CD14-positive monocyte (primary cell): ENCODE measurements around the gene PCGF1. TPM values are rescaled to one million over a fixed set of nuclear protein-coding genes. Genes with fewer than 3 reads are reported as not detected.

ENCODE experiments used
- DNase-seq, 3 donors: peaks; one replicate each; pipeline ENCODE4 v3.0.0-alpha.2; 2011 to 2022
- H2AFZ ChIP-seq: 2 replicates; pipeline ENCODE4 v1.6.0; 2012; ENCODE audit warnings: mild to moderate bottlenecking, low read depth, low read length, inconsistent platforms; ENCODE audit not compliant: insufficient read depth, poor library complexity, severe bottlenecking
- H3K27ac ChIP-seq, 2 donors: 1 replicate in 1 of 2; 2 replicates in 1 of 2; pipeline ENCODE4 v1.5.1; 2012 to 2013; ENCODE audit warnings: low read length in 2 of 2, control low read depth in 1 of 2, inconsistent platforms in 1 of 2, low read depth in 1 of 2, mild to moderate bottlenecking in 1 of 2
- H3K27me3 ChIP-seq, 2 donors: one replicate each; pipeline versions ENCODE4 v1.6.0 to v1.6.1; 2011 to 2013; ENCODE audit warnings: low read length in 2 of 2; ENCODE audit not compliant: control insufficient read depth in 2 of 2, insufficient read depth in 2 of 2
- H3K36me3 ChIP-seq, 2 donors: replicated peaks in 1 of 2; 1 replicate in 1 of 2; 2 replicates in 1 of 2; pipeline versions ENCODE4 v1.5.1 to v1.6.1; 2012 to 2013; ENCODE audit warnings: low read length in 2 of 2, control low read depth in 1 of 2, inconsistent platforms in 1 of 2, mild to moderate bottlenecking in 1 of 2; ENCODE audit not compliant: insufficient read depth in 2 of 2, control insufficient read depth in 1 of 2
- H3K4me1 ChIP-seq, 2 donors: 1 replicate in 1 of 2; 2 replicates in 1 of 2; pipeline versions ENCODE4 v1.5.1 to v1.6.1; 2012 to 2013; ENCODE audit warnings: low read length in 2 of 2, control low read depth in 1 of 2, inconsistent platforms in 1 of 2, mild to moderate bottlenecking in 1 of 2, moderate library complexity in 1 of 2; ENCODE audit not compliant: insufficient read depth in 2 of 2, control insufficient read depth in 1 of 2
- H3K4me2 ChIP-seq: replicated peaks from 2 replicates; pipeline ENCODE3; 2012; ENCODE audit warnings: low read length, moderate library complexity, mild to moderate bottlenecking; ENCODE audit not compliant: poor library complexity, severe bottlenecking; ENCODE audit errors: extremely low read depth
- H3K4me3 ChIP-seq, 3 experiments: fragments of 200-600 bp in 1 of 3; sonication (generic) in 1 of 3; replicated peaks in 1 of 3; 1 replicate in 2 of 3; 2 replicates in 1 of 3; pipeline ENCODE4 v1.5.1; 2011 to 2013; ENCODE audit warnings: low read length in 3 of 3, mild to moderate bottlenecking in 3 of 3, control low read depth in 2 of 3, low read depth in 2 of 3, inconsistent platforms in 1 of 3, moderate library complexity in 1 of 3
- H3K79me2 ChIP-seq: 2 replicates; pipeline ENCODE4 v1.6.0; 2012; ENCODE audit warnings: mild to moderate bottlenecking, control low read depth, inconsistent platforms, low read length, moderate library complexity; ENCODE audit not compliant: insufficient read depth
- H3K9ac ChIP-seq: 2 replicates; pipeline ENCODE4 v1.6.0; 2017; ENCODE audit warnings: low read length, mild to moderate bottlenecking; ENCODE audit not compliant: insufficient read depth, poor library complexity, severe bottlenecking
- H3K9me3 ChIP-seq, 2 donors: replicated peaks in 1 of 2; 1 replicate in 1 of 2; 2 replicates in 1 of 2; pipeline versions ENCODE4 v1.5.1 to v1.6.1; 2012 to 2013; ENCODE audit warnings: low read length in 2 of 2, control low read depth in 1 of 2; ENCODE audit not compliant: control insufficient read depth in 1 of 2, insufficient read depth in 1 of 2
- H4K20me1 ChIP-seq: 2 replicates; pipeline ENCODE4 v1.6.0; 2012; ENCODE audit warnings: mild to moderate bottlenecking, low read length, control low read depth, moderate library complexity; ENCODE audit not compliant: insufficient read depth
- H3K27ac Mint-ChIP-seq, 7 donors: one replicate each; pipeline ENCODE4 v1.8.0; 2020; ENCODE audit warnings: mild to moderate bottlenecking in 7 of 7, mixed read lengths in 7 of 7, moderate library complexity in 6 of 7, inconsistent platforms in 2 of 7
- H3K27me3 Mint-ChIP-seq, 3 donors: one replicate each; pipeline ENCODE4 v1.8.0; 2021 to 2022; ENCODE audit warnings: low read depth in 3 of 3, mild to moderate bottlenecking in 3 of 3, mixed read lengths in 3 of 3, moderate library complexity in 3 of 3, inconsistent platforms in 1 of 3
- H3K36me3 Mint-ChIP-seq, 2 donors: one replicate each; pipeline ENCODE4 v1.8.0; 2020; ENCODE audit warnings: mixed read lengths in 2 of 2, inconsistent platforms in 1 of 2, mild to moderate bottlenecking in 1 of 2
- H3K4me1 Mint-ChIP-seq: one replicate; pipeline ENCODE4 v1.8.0; 2020; ENCODE audit warnings: mild to moderate bottlenecking, mixed read lengths
- H3K4me3 Mint-ChIP-seq, 2 donors: one replicate each; pipeline ENCODE4 v1.8.0; 2020; ENCODE audit warnings: mild to moderate bottlenecking in 2 of 2, mixed read lengths in 2 of 2, moderate library complexity in 1 of 2
- H3K9me3 Mint-ChIP-seq, 7 donors: one replicate each; pipeline ENCODE4 v1.8.0; 2020 to 2022; ENCODE audit warnings: mixed read lengths in 7 of 7, mild to moderate bottlenecking in 6 of 7, moderate library complexity in 6 of 7, inconsistent platforms in 2 of 7
- CTCF ChIP-seq: fragments of 200-600 bp; IDR thresholded peaks from one replicate; pipeline ENCODE4 v1.8.0; 2022; ENCODE audit warnings: antibody characterized with exemption, mild to moderate bottlenecking
- WGBS: methylation state at CpG from one replicate; pipeline ENCODE4 v1.1.5; 2013; ENCODE audit warnings: missing lambda C conversion rate; ENCODE audit not compliant: insufficient coverage; 5-methylcytosine and 5-hydroxymethylcytosine counted together
- intact Hi-C, 2 donors: fragments of 100-400 bp; cut with micrococcal nuclease; formaldehyde crosslinking; loops; one replicate each; pipeline versions ENCODE4 v1.15.0 to v1.15.1; 2023
- polyA plus RNA-seq, 3 donors: library from polyadenylated mRNA; depleted of rRNA in 1 of 3; unstranded in 2 of 3; stranded (reverse) in 1 of 3; fragments of 300-500 nt in 2 of 3; fragments of >200 nt in 1 of 3; fragmentation: Illumina TruSeq in 2 of 3; gene quantifications; 1 replicate in 2 of 3; 2 replicates in 1 of 3; pipeline ENCODE4 v1.2.3, GENCODE V29; 2012 to 2021

The PCGF1 gene
- polyA plus RNA-seq, 3 donors, result 18.0 to 30.5 (median 20.5) TPM

GRCh38 chr2:74546004-74546403 is 38.5 kb upstream of the PCGF1 start:
- no peaks in the 10 kb centered on the region for H3K9me3 Mint-ChIP-seq
- no peak overlapping the region for H3K27ac Mint-ChIP-seq
- Histone ChIP-seq H3K4me3 (no peak overlapping the region), H3K9ac (no peak overlapping the region), H3K9me3 (no peaks in the 10 kb centered on the region), H3K79me2 (peaks cover 18% of the 10 kb centered on the region), H2AFZ (no peak overlapping the region), H3K27me3 (no peaks in the 10 kb centered on the region), H4K20me1 (no peaks in the 10 kb centered on the region), H3K36me3 (peaks cover 0 to 1% of the 10 kb centered on the region in 2 donors), H3K4me2 (no peak overlapping the region), H3K4me1 (peaks cover 15 to 22% of the 10 kb centered on the region in 2 donors), H3K27ac (no peak overlapping the region)
- no peak for DNase-seq
- WGBS, result 94% methylated on average over 2 of the region's 3 CpGs
- peaks cover 5 to 7% (median 6%) of the 10 kb centered on the region in 3 donors for H3K27me3 Mint-ChIP-seq
- no peak overlapping the region for H3K4me3 Mint-ChIP-seq
- H3K36me3 Mint-ChIP-seq, result peaks cover 15 to 17% of the 10 kb centered on the region in 2 donors
- intact Hi-C loops, result loop anchor here in 1 of 2 donors (10.0 kb wide), 1 partner anchor 151 kb away; no protein-coding TSS in a partner anchor
- TF ChIP-seq CTCF, result no peak
- H3K4me1 Mint-ChIP-seq, result peaks cover 21% of the 10 kb centered on the region

GRCh38 chr2:74544634-74545033 is 37.1 kb upstream of the PCGF1 start:
- peaks cover 5 to 6% (median 5%) of the 10 kb centered on the region in 3 donors for H3K27me3 Mint-ChIP-seq
- H3K9me3 Mint-ChIP-seq, result no peaks in the 10 kb centered on the region
- H3K27ac Mint-ChIP-seq, result peak overlapping the region in 1 of 7 donors; percentile 46
- H3K4me3 Mint-ChIP-seq, result no peak overlapping the region
- Histone ChIP-seq H3K27me3 (no peaks in the 10 kb centered on the region), H2AFZ (no peak overlapping the region), H3K36me3 (peaks cover 0 to 3% of the 10 kb centered on the region in 2 donors), H4K20me1 (no peaks in the 10 kb centered on the region), H3K79me2 (peaks cover 6% of the 10 kb centered on the region), H3K9me3 (no peaks in the 10 kb centered on the region), H3K27ac (no peak overlapping the region), H3K4me1 (peaks cover 11 to 16% of the 10 kb centered on the region in 2 donors), H3K4me2 (no peak overlapping the region), H3K9ac (no peak overlapping the region), H3K4me3 (no peak overlapping the region)
- peaks cover 13% of the 10 kb centered on the region for H3K4me1 Mint-ChIP-seq
- H3K36me3 Mint-ChIP-seq, result peaks cover 9 to 11% of the 10 kb centered on the region in 2 donors
- intact Hi-C loops, result loop anchor here in 1 of 2 donors (10.0 kb wide), 1 partner anchor 150 kb away; no protein-coding TSS in a partner anchor
- no peak for TF ChIP-seq CTCF
- 97% methylated on average over 3 of the region's 3 CpGs for WGBS
- DNase-seq, result no peak
